ENCODE data around the gene SLC1A4.

SLC1A4 gene

GRCh38 chr2:65072181-65072970 lies 83.2 kb downstream of the SLC1A4 start:
- DNase-seq (ENCODE audit: low spot score): no peak

Measured in Ammon's horn (tissue), 1 donor.